Measurements from ENCODE around the gene DENND2D. TPM values are rescaled to one million over a fixed set of nuclear protein-coding genes. Genes with fewer than 3 reads are reported as not detected.
A peak's percentile ranks its signal among the peaks of the same experiment; 100 is the strongest.

Gene DENND2D
- total and polyA plus RNA-seq, 9 of the 15 experiments (the other 6 are each of a cell fraction or from before 2014, with no cell fraction given), result 0.08 to 0.44 (median 0.13) TPM; not detected in 6

- TF ChIP-seq PML (IDR thresholded peaks at IDR 0.05; ENCODE audit: low read length) (no peak), CTBP1 (IDR thresholded peaks at IDR 0.05; ENCODE audit: borderline replicate concordance) (no peak), JUND (IDR thresholded peaks at IDR 0.05; ENCODE audit: borderline replicate concordance, low read depth, low read length) (no peak), JUND (tag; IDR thresholded peaks at IDR 0.05; ENCODE audit: borderline replicate concordance, low read depth, low read length) (no peak), KAT2B (IDR thresholded peaks at IDR 0.05; ENCODE audit: low read depth, low read length) (no peak), DPF2 (IDR thresholded peaks at IDR 0.05) (no peak), MECOM (CRISPR knock-in tag; IDR thresholded peaks at IDR 0.05) (no peak), ZNF217 (CRISPR knock-in tag; IDR thresholded peaks at IDR 0.05) (no peak), ADNP (tag; IDR thresholded peaks at IDR 0.05) (no peak), ETV5 (CRISPR knock-in tag; IDR thresholded peaks at IDR 0.05; ENCODE audit: low read depth) (no peak), E2F1 (CRISPR knock-in tag; IDR thresholded peaks at IDR 0.05) (no peak), ZNF696 (CRISPR knock-in tag; conservative IDR thresholded peaks at IDR 0.05) (no peak), SRSF7 (optimal IDR thresholded peaks at IDR 0.05; ENCODE audit: low read depth, low read length) (no peak), ZNF444 (CRISPR knock-in tag; IDR thresholded peaks at IDR 0.05) (no peak), HDGF (IDR thresholded peaks at IDR 0.05) (no peak)
- TF ChIP-seq, protein P1, sequence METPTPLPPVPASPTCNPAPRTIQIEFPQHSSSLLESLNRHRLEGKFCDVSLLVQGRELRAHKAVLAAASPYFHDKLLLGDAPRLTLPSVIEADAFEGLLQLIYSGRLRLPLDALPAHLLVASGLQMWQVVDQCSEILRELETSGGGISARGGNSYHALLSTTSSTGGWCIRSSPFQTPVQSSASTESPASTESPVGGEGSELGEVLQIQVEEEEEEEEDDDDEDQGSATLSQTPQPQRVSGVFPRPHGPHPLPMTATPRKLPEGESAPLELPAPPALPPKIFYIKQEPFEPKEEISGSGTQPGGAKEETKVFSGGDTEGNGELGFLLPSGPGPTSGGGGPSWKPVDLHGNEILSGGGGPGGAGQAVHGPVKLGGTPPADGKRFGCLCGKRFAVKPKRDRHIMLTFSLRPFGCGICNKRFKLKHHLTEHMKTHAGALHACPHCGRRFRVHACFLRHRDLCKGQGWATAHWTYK (CRISPR knock-in tag; IDR thresholded peaks at IDR 0.05), result no peak
- TF ChIP-seq, protein P2, sequence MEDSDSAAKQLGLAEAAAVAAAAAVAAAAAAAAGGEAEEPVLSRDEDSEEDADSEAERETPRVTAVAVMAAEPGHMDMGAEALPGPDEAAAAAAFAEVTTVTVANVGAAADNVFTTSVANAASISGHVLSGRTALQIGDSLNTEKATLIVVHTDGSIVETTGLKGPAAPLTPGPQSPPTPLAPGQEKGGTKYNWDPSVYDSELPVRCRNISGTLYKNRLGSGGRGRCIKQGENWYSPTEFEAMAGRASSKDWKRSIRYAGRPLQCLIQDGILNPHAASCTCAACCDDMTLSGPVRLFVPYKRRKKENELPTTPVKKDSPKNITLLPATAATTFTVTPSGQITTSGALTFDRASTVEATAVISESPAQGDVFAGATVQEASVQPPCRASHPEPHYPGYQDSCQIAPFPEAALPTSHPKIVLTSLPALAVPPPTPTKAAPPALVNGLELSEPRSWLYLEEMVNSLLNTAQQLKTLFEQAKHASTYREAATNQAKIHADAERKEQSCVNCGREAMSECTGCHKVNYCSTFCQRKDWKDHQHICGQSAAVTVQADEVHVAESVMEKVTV (CRISPR knock-in tag; IDR thresholded peaks at IDR 0.05), result 0 out of 2 replicates have a peak, but pooled peaks have one; percentile 10
- TF ChIP-seq, protein P3, sequence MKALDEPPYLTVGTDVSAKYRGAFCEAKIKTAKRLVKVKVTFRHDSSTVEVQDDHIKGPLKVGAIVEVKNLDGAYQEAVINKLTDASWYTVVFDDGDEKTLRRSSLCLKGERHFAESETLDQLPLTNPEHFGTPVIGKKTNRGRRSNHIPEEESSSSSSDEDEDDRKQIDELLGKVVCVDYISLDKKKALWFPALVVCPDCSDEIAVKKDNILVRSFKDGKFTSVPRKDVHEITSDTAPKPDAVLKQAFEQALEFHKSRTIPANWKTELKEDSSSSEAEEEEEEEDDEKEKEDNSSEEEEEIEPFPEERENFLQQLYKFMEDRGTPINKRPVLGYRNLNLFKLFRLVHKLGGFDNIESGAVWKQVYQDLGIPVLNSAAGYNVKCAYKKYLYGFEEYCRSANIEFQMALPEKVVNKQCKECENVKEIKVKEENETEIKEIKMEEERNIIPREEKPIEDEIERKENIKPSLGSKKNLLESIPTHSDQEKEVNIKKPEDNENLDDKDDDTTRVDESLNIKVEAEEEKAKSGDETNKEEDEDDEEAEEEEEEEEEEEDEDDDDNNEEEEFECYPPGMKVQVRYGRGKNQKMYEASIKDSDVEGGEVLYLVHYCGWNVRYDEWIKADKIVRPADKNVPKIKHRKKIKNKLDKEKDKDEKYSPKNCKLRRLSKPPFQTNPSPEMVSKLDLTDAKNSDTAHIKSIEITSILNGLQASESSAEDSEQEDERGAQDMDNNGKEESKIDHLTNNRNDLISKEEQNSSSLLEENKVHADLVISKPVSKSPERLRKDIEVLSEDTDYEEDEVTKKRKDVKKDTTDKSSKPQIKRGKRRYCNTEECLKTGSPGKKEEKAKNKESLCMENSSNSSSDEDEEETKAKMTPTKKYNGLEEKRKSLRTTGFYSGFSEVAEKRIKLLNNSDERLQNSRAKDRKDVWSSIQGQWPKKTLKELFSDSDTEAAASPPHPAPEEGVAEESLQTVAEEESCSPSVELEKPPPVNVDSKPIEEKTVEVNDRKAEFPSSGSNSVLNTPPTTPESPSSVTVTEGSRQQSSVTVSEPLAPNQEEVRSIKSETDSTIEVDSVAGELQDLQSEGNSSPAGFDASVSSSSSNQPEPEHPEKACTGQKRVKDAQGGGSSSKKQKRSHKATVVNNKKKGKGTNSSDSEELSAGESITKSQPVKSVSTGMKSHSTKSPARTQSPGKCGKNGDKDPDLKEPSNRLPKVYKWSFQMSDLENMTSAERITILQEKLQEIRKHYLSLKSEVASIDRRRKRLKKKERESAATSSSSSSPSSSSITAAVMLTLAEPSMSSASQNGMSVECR (CRISPR knock-in tag; IDR thresholded peaks at IDR 0.05), result no peak
These were observed 2.7 kb downstream of the DENND2D start (continued) for GRCh38 chr1:111197598-111198284.

Measured in K562 (cell line).